Cardiac fibroblast (primary cell): ENCODE measurements around the gene DSE.

Source experiments
- DNase-seq, 2 donors: peaks; one replicate each; pipeline versions ENCODE4 v3.0.0 to v3.0.0-alpha.2; 2010; ENCODE audit warnings: low read depth in 2 of 2
- H3K4me3 ChIP-seq, 2 donors: replicated peaks in 1 of 2; 1 replicate in 1 of 2; 2 replicates in 1 of 2; pipeline ENCODE4 v1.5.1; 2011; ENCODE audit warnings: low read depth in 2 of 2, low read length in 2 of 2, mild to moderate bottlenecking in 2 of 2, moderate library complexity in 1 of 2
- CTCF ChIP-seq: IDR thresholded peaks from one replicate; pipeline ENCODE4 v1.5.1; 2011; ENCODE audit warnings: low read depth, mild to moderate bottlenecking, low read length, inconsistent platforms

DSE gene

DNA sequence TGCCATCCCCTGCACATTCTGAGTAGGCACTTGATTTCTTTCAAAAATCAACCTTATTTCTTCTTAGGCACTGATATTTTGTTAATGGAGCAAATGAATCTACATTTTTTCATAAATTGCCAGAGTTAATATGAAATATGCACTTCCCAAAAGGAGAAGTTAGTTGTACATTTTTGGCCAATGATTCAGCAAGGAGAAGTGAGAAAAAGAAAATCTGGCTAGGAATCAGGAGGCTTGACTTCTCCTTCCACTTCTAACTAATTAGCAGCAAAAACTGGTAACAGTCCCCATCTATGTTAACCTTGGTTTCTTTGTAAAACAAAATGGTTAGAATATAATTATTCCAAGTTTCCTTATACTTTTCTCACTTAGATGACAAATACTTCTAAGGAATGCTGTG is 7.0 kb upstream of the DSE start:
- H3K4me3 ChIP-seq, result no peak overlapping the region
- no peak for TF ChIP-seq CTCF
- DNase-seq, result peak; percentile 61 to 62

- no peak overlapping the region for H3K4me3 ChIP-seq
- peak in 1 of 2 donors; percentile 16 for DNase-seq
- no peak for TF ChIP-seq CTCF
Measured at GRCh38 chr6:116364321-116364720, 6.4 kb upstream of the DSE start.

DNA sequence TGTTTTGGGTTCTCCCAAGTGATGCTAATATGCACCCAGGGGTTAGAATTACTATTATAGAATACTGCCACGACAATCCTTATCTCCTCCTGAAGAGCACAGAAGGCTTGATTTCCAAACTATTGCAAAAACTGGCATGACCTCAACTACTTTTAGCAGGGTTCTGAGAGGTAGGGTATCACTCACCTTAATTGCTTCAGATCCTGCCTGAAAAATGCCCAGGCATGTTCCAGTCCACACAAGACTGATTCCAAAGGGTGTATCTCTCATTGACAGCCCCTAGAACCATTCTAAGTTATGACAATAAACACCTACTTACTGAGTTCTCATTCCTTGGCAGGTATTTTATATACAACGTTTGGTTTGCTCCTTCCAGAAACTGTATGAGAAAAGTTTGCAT is 5.0 kb upstream of the DSE start:
- no peak for DNase-seq
- TF ChIP-seq CTCF, result no peak
- no peak overlapping the region for H3K4me3 ChIP-seq

DNA sequence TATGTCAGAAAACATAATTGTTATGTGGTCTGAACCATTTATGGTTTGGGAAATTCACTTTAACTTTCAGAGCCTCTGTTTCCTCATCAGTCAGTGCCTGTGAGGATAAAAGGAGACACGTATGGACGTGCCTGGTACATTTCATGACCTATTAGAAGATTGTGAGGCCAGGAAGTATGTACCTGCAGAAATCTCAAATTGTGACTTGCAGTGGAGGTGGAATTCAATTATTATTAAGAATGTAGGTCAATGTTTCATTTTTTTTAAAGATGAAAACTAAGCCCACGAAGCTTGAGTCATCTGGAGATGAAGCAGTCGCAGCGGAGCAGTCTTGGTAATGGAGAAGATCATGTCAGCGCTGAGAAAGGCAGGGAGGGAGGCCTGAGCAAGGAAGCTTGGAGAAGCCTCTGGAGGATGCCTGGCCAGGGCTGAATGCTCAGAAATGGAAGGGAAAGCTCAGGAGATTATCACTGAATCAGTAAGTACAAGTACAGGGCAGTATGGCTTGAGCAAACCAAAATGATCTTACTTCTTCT is 3.9 kb upstream of the DSE start:
- DNase-seq, result no peak
- no peak overlapping the region for H3K4me3 ChIP-seq
- TF ChIP-seq CTCF, result no peak

DNA sequence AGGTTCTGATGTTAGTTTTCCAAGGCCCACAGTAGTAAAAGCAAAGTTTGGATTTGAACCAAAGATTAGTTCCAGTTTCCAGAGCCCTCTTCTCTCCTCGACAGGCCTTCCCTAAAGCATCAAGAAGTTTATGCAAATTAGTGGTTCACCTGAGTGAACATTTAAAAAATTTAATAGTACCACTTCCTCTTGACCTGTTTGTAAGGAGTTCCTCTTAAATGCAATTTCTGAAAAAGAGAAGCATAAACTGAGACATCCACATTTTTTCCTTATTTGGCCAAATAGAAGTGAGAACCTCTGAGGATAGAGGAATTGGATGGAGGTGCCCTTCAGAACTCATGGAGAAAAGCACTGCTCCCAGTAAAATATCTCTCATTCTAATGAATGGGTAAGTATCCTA is 1.2 kb upstream of the DSE start:
- DNase-seq, result no peak
- H3K4me3 ChIP-seq, result peak overlapping the region in 1 of 2 donors; percentile 85
- TF ChIP-seq CTCF, result no peak

DNA sequence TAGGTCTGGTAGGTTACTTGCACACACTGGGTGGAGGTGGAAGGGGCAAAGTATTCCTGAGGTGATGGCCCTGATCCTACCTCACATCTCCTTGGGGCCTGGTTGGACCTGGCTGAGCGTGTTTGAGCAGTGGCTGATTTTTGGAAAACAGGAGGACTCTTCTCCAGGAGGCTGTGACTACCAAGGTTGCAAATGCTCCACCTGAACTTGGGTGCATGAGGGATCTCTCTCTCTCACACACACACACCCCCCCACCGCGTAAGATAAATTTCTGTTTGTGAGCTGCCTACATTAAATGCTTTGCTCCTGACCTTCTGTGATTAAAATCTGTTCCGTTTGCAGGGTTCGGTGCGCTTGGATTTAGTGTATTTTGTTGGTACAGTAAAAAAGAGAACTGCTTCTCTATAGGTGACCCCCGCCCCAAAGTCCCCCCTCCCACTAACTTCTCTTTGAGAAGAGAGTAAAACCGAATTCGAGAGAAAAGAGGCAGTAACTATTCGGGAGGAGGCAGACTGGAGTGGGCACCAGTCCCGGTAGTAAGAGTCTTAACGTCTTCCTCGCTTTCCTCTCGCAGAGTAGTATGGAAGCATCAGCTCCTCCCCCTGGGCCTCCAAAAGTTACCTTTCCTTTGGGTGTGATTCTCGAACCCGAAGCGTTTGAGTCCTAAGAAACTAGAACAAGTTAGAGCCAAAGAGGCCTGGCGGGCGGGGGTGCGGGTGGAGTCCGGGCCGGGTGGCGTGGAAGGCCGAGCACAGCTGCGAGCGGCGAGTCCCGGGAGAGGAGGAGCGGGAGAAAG is 585 bp upstream of the DSE start:
- no peak for TF ChIP-seq CTCF
- no peak for DNase-seq
- H3K4me3 ChIP-seq, result peak overlapping the region; percentile 85 to 88
